Fibroblast of pulmonary artery (primary cell): ENCODE data around the gene ZNF106.

Source experiments
- DNase-seq: peaks from one replicate; pipeline ENCODE4 v3.0.0-alpha.2; 2010; ENCODE audit warnings: low read depth
- H3K4me3 ChIP-seq: replicated peaks from 2 replicates; pipeline ENCODE4 v1.5.1; 2011; ENCODE audit warnings: low read depth, mild to moderate bottlenecking, control low read depth, low read length, moderate library complexity
- CTCF ChIP-seq: IDR thresholded peaks from 2 replicates; pipeline ENCODE4 v1.5.1; 2011; ENCODE audit warnings: mild to moderate bottlenecking, control low read depth, low read length, inconsistent platforms; ENCODE audit errors: missing control alignments

Gene ZNF106

GRCh38 chr15:42448281-42448680 is 42.7 kb downstream of the ZNF106 start:
- no peak for DNase-seq
- no peak for TF ChIP-seq CTCF
- H3K4me3 ChIP-seq: no peak overlapping the region

GRCh38 chr15:42447599-42447998 is 43.3 kb downstream of the ZNF106 start:
- no peak for TF ChIP-seq CTCF
- no peak overlapping the region for H3K4me3 ChIP-seq
- DNase-seq: no peak

- TF ChIP-seq CTCF: no peak
- no peak for DNase-seq
- H3K4me3 ChIP-seq: no peak overlapping the region
These were observed 45.4 kb downstream of the ZNF106 start for GRCh38 chr15:42445551-42445950.

- TF ChIP-seq CTCF: no peak
- H3K4me3 ChIP-seq: no peak overlapping the region
- DNase-seq: no peak
These were observed 46.4 kb downstream of the ZNF106 start for GRCh38 chr15:42444415-42445063.

- TF ChIP-seq CTCF: no peak
- no peak overlapping the region for H3K4me3 ChIP-seq
- DNase-seq: peak; percentile 68
These were observed 63.3 kb downstream of the ZNF106 start for GRCh38 chr15:42427429-42428223.

GRCh38 chr15:42421376-42421775 is 69.6 kb downstream of the ZNF106 start:
- no peak overlapping the region for H3K4me3 ChIP-seq
- TF ChIP-seq CTCF: no peak
- DNase-seq: no peak

GRCh38 chr15:42419369-42419768 is 71.6 kb downstream of the ZNF106 start:
- no peak for TF ChIP-seq CTCF
- DNase-seq: no peak
- no peak overlapping the region for H3K4me3 ChIP-seq
